DMS 273 treated with DMSO at 0.1 percent for 48 hours (cell line): ENCODE measurements around the gene PCDH12.
"Not testable (repeated sequence)": the region's sequence is repeated elsewhere in the genome, so short reads cannot be mapped to it uniquely, and the experiment has no call there.

Experiments
- DNase-seq: peaks from one replicate; lab custom pipeline; 2025; lab: John Stamatoyannopoulos, UW

PCDH12 gene

GRCh38 chr5:141940695-141941271 lies 17.2 kb downstream of the PCDH12 start:
- DNase-seq, result no peak

- no peak for DNase-seq
Measured at GRCh38 chr5:141935538-141935937, 22.5 kb downstream of the PCDH12 start.

GRCh38 chr5:141934099-141934844 lies 23.7 kb downstream of the PCDH12 start:
- no peak for DNase-seq

DNA sequence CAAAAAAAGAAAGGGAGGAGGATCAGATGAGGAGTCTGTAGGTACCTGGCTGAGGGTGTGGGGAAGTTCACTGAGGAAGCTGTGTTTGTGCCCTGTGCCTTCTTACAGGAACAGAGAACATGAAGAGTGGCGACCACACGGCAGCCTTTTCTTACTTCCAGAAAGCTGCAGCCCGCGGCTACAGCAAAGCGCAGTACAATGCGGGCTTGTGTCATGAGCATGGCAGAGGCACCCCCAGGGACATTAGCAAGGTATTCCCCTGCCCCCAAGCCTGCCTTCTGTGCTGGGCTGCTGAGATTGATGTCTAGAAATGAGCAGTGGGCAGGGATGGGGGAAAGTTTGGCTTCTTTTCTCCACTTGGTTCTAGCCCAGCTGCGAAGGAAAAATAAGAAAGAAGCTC lies 24.9 kb downstream of the PCDH12 start:
- DNase-seq, result no peak

- no peak for DNase-seq
Measured at GRCh38 chr5:141931694-141932093, 26.3 kb downstream of the PCDH12 start.

DNA sequence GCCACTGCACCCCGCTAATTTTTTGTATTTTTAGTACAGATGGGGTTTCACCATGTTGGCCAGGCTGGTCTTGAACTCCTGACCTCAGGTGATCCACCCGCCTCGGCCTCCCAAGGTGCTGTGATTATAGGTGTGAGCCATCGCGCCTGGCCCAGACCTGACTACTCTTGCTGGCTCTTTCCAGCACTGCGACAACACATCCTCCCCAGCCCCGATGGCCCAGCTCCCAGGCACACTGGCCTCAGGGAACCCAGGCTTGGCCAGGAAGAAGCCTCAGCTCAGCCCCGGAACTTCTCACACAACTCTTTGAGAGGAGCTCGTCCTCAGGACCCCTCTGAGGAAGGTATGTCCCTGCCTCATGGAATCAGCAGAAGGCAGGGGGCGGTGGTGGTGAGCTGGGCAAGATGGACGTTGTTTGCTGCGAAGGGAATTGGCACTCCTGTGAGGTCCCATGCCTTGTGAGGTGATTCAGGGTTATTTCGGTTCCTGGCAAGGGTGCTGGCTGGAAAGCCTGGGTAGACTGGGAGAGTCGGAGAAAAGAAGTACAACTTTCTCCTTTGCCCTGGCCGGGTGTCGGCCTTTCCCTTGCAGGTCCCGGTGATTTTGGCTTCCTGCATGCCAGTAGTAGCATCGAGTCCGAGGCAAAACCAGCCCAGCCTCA lies 28.5 kb downstream of the PCDH12 start:
- no peak for DNase-seq

DNA sequence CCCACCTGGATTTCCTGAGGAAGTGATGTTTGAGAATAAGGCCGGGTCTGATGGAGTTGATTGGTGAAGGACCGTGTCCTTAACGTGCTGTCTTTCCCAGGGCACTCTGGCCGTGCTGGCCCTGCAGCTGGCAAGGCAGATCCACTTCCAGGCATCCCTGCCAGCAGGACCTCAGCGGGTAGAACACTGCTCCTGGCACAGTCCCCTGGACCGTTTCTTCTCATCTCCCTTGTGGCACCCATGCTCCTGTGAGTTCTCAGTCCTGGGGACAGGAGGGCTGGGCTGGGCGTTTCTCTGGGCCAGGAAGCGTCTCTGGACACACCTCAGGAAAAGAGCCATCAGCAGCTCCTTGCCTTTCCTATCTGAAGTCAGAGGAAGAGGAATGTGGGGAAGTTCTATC lies 30.0 kb downstream of the PCDH12 start:
- DNase-seq, result no peak

DNA sequence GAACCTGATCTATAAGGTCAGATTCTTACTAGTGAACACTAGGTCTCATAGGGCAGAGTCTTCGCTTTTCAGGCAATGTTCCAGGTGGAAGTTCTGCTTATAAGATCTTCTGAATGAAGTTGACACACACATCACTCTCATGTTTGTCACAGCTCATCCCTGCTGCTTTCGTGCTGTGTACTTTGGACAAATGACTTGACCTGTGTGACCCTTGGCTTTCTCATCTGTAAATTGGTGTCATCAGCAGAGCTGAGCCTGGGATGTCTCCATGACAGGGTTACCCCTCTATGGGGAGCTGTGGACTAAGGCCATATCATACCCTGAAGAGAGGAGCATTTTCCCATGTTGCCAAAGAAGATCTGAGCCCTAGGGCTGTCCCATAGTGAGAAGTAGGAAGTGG lies 31.6 kb downstream of the PCDH12 start:
- no peak for DNase-seq

DNA sequence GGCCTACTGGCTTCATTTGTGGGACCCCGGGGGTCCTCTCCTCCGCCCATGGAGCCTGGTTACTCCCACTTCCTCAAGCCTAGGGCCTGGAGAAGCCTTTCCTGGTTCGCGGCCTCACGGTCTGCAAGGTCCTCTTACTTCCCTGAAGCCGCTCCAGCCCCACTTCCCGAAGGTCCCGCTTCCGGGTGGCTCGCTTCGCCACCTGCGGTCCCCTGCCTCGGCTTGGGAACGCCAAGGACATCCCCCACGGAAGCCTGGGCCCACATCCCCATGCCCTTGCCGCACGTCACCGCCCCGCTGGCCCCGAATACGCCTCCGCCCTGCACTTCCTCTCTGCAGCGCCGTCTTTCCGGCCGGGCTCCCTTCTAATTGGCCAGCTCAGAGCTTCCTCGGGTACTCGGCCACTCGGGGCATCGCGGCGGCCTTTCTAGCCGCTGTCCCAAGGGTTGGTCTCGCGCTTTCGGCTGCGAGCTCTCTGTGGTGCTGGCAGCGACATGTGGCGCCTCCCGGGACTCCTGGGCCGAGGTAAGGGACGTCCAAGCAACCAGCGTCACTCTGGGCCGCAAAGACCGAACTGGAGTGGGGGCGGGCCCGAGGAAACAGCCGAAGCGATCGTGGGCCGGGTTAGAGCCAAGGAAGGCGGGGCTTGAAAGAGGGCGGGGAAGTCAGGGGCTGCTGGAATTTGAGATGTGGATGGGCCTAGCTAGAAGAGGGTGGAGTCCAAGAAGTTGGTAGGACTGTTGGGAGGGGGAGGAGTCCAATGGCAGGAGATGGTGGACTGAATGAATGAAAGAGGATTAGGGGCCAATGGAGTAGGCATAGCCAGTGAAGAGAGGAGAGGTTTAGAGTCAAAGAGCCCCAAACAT lies 34.3 kb downstream of the PCDH12 start, which contains the start of gene DELE1:
TSS of gene DELE1 (plus strand) at position 424 of the 866 bp plus-strand sequence. CDS start at position 495, 71 bp downstream.
- peak; percentile 94 for DNase-seq

DNA sequence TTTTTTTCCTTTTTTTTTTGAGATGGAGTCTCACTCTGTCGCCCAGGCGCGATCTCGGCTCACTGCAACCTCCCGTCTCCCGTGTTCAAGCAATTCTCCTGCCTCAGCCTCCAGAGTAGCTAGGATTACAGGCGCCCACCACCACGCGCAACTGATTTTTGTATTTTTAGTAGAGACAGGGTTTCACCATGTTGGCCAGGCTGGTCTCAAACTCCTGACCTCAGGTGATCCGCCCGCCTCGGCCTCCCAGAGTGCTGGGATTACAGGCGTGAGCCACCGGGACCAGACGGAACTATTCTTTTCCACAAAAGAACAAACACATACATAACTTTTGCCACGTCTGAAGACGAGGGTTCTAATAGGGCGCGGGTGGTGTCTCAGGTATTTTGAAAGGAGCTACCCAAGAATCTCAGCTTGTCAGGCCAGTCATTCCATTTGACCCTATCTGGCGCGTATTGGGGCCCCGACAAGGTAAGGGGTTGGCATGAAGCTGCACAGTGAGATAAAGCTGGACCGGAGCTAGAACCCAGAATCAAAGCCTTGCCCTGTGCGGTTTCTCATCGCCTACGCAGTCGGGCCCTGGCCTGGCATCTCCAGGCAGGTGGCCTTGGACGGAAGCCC lies 35.1 kb downstream of the PCDH12 start:
- DNase-seq, result not testable (repeated sequence)

GRCh38 chr5:141920771-141921170 lies 37.2 kb downstream of the PCDH12 start:
- DNase-seq, result no peak

GRCh38 chr5:141919218-141920119 lies 38.5 kb downstream of the PCDH12 start:
- no peak for DNase-seq

DNA sequence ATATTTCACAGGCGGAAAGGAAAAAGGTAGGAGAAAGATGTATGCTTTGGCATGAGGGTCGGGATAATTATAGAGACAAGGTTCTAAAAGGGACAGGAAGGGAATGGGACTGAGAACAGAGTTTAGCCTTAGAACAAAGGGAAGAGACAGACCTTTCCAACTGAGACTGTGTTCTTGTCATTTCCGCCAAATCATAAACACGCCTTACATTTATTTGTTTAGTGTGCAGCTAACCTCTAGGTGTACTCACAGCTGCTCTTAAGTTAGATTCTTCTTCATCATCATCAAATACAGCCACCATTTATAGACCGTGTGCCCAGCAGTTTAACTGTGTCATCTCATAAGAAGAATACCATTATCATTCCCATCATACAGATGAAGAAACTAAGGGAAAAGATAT lies 40.2 kb downstream of the PCDH12 start:
- no peak for DNase-seq

DNA sequence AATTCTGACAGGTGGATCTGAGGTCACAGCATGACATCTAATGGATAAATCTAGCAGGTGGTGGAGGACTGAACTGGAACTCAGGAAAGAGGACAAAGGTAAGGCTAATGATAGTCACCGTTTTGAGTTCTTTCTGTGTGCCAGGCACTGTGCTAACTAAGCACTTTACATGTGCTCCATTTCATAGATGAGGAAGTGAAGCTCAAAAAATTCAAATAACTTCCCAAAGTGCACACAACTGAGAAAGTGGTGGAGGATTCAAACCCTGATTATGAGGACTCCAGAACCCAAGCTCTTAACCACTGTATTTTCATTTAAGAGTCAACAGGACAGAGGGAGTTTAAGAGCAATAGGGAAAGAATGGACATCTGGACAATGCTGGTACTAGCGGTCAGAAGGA lies 41.5 kb downstream of the PCDH12 start:
- no peak for DNase-seq

DNA sequence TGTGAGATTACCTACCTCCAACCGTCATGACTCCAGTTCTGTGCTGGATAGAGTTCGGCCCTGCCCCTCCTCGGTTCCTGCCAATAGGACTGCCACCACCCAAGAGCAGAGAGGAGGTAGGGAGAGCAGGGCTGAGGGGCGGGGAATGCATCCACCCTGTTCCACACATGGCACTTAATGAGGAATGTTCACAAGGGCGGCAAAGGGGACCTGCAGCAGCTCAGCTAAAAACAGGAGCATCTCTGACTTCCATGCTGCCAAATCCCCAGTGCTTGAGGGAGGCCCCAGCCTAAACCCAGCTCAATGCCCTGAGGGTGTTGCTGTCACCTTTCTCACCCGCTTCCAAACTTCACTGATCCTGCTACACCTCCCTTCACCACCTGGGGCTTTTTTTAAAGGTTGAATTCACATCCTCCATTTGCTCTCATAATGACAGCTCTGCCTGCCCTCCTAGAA lies 42.1 kb downstream of the PCDH12 start:
- no peak for DNase-seq

DNA sequence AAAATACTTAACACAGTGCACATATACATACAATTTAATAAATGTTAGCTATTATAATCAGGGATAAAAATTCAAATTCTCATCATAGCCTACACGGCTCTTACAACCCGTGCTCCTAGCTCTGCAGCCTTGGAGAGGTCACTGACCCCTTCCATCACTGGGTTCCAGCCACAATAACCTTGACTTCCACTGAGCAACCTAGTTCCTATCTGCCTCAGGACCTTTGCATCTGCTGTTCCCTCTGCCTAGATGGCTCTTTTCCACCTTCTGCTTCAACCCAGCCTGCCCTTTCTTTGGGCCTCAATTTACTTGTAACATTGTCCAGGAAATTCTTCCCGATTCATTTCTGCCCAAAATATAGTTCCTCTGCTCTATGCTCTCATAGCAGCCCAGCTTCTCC lies 43.2 kb downstream of the PCDH12 start:
- DNase-seq, result no peak

DNA sequence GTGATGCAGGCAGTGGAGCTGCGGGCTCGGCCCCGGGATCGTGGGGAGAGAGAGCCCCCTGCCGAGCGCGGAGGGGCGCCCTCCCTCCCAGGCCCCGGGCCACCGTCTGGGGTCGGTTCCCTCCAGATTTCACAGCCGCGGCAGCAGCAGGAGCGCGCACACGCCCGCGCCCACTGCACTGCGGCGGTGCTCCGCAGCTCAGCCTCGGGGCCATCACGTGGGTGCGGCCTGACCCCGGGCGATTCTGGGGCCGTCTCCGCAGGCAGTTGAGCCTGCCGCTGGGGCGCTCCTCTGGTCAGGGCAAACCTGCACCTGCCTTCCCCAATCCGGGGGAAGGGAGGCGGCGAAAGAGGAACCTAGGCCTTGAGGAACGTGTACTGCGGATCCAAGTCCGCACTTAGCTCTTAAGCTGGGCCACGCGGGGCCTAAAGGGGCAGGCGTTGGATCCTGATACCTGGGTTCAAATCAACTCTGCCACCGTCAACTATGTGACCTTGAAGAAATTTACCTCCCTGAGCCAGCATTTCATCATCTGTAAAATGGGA lies 43.7 kb downstream of the PCDH12 start:
- DNase-seq, result no peak

GRCh38 chr5:141913560-141914198 lies 44.3 kb downstream of the PCDH12 start:
- DNase-seq, result no peak

DNA sequence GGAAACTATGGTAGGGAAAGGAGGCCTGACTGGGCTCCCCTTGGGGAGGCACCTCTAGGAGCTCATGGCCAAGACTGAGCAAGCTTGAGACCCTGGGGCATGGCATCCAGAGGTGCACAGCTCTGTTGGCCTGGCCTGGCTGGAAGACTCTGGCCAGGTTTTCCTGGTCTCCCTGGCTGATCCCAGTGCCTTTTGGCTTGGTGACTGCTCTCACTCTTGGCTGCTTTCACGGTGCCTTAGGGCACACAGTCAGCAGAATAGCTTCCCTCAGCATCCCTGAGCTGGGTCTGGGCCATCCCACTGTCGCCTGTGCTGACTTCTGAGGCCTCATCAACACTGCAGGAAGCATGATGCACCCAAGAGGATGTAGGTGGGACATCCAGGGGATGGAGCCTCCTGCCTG lies 47.7 kb downstream of the PCDH12 start:
- no peak for DNase-seq

DNA sequence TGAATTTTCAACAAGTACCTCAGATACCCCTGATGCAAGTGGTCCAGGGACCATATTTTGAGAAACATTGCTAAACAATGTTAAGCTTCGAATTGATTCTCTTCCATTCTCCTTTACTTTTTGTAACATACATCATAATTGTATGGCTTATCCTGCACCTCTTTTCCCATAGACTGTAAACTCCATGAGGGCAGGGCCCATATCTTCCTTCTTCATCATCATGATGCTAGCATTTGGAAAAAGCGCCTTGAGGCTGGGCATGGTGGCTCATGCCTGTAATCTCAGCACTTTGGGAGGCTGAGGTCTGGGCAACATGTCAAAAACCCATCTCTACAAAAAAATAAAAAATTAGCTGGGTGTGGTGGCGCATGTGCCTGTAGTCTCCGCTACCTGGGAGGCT lies 48.8 kb downstream of the PCDH12 start:
- DNase-seq, result no peak
